ENCODE results near the gene FAM168B.

Gene FAM168B

DNA sequence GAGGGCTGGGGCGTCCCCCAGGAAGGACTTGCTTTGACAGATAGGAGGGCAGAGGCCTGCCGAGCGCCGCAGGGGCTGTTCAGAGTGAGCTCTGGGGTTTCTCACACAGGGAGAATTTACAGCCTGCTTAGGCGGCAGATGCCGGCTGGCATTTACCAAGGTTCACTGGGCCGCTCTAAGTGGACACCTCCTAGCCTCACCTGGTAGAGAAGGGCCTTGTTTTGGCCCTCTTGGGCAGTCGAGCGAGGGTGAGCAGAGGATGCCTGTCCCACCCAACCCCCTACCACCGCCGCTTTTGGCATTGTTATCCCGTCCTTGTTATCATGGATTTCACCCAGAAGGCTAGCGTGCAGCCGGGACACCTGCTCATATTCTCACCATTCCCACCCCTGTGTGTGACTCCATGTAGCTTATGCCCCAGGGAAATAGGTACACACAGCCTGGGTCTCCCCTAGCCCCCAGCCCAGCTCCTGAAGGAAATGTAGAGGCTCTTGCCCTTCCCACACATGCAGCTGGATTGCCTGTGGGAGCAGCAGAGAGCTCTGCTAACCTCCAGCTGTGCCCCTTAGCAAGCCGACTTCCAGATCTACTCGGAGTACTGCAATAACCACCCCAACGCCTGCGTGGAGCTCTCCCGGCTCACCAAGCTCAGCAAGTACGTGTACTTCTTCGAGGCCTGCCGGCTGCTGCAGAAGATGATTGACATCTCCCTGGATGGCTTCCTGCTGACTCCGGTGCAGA is 52.4 kb downstream of the FAM168B start:
- DNase-seq: peak in 7 of 51 donors; percentile 17 to 44 (median 22)

GRCh38 chr2:131039908-131040660 is 53.2 kb downstream of the FAM168B start:
- DNase-seq: no peak

DNA sequence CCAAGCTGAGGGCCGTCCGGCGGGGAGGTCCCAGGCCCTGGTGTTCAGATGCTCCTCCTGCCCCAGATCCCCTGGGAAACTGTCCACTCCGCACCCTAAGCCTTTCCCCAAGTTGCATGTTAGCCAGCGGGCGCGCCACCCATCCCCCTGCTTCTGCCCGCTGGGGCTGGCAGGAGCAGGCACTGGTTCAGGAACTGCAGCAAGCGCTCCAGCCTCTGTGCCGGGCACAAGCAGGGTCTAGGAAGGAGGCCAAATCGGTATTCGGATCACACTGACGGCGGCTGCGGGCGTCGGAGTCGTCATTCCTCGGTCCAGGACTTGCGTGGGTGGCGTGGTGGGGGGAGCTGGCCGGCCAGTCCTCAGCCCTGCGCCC is 53.7 kb downstream of the FAM168B start:
- peak in 39 of 51 donors; percentile 27 to 84 (median 60) for DNase-seq

- DNase-seq: no peak
These were observed 54.2 kb downstream of the FAM168B start for GRCh38 chr2:131039101-131039440.

GRCh38 chr2:131038258-131039100 is 54.8 kb downstream of the FAM168B start:
- no peak for DNase-seq

DNA sequence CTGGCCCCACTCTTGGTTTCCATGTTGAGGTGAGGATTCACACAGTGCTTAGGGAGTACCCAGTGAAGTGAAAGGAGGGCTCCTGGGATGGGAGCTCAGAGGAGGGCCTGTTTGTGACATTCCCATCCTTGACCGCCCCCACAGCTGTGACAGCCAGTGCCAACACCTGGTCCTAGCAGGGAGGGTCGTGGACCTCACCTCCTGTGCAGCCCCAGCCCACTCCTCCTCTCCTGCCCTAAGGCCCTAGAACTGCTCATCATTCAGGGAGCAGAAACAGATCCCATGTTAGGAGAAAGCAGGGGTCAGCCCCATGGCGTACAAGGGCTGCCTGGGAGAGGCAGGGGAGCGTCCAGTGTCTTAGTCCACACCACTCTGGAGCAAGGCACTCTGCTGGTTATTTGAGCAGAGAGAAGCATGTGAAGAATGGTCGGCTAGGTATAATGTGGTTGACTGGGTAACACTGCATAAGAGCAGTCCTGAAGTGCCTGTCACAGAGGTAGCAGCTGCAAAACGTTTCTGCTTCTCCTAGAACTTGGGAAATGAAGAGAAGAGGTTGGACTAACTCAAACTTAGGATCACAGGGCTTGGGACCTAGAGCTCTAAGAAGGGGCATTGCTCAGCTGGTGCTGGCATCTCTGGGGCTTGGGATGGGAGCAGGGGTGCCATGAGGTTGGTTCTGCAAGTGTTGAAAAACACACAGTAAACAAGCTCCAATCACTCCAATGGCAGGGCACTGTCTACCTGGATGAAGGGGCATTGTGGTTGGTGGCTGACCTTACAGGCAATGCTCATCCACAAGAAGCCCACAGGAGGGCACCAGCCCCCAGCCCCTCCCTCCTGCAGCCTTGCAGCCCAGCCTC is 55.6 kb downstream of the FAM168B start:
- DNase-seq: no peak

DNA sequence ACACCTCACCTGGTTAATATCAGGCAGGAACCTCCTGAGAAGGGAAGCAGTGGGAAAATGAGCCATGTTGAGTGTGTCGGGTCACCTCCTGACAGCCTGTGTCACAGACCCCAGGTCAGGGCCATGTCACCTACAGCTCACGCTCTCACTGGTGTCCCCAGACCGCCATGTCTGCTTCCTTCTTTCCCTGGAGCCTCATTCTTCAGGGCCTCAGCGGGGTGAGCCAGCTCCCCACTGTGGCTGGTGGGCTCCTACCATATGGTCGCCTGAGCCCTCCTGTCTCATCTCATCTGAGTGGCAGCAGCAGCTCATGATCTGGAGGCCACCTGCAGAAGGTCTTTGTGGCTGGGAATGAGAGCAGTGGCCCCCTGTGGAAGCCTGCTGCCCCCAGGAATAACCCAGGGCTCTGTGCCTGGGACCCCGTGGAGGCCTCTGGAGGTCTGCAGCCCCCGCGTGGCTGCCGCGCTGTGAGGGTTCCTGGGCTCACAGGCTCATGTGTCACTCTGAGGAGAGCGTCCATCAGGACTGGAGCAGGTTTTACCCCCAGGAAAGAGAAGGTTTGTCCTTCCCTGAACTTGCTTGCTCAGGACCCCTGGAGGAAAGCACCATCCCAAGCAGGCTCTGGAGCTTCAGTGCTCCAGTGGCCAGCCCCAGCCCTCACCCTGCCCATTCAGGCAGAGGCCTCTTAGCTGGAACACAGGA is 56.4 kb downstream of the FAM168B start:
- no peak for DNase-seq

DNA sequence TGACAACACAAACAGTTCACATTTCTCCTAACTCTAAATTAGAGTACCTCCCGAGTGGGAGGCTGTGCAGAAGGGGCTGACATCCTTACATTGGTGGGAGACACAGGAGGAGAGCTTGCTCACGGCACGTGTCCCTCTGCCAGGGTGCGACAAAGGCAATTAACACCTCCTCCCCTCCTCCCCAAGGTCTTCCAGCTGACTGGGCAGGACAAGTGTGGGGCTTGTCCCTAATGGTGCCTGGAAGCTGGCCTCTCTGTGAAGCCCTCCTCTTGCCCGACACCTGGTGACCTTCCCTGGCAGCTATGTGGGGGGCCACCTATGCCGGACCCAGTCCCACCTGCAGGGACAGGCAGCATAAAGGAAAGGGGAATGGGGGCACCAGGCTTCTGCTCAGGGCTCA is 57.0 kb downstream of the FAM168B start:
- DNase-seq: no peak

- peak in 2 of 51 donors; percentile 26 to 58 for DNase-seq
These were observed 57.4 kb downstream of the FAM168B start for GRCh38 chr2:131035826-131036231.

DNA sequence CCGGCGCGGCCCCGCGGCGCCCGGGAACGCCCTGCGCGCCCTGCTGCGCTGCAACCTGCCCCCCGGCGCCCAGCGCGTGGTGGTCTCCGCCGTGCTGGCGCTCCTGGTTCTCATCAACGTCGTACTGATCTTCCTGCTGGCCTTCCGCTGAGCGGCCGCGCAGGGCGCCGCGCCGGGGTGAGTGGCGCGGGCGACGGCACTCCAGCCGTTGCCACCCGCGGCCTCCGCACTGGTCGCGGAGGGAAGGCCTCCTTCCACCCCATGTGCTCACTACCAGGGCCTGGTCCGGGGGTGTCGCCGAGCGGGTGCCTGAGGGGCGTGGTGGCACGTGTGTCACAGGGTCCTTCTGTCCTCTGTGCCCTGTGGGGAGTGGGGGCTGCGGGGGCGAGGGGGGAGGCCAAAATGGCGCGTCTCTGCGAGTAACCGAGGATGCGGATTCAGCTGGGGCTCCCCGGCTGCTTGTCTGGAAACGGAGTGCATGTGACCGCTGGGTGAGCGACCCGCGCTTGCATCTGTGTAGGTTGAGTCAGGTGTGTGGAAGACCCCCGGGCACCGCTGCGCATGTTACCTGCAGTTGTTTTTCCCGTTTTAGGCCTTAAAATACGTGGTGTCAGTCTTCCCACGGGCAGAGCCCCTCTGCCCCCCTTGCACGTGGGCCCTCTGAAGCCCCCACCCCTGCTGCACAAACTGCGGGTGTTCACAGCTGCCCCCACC is 58.0 kb downstream of the FAM168B start:
- DNase-seq: peak in 1 of 51 donors; percentile 58

GRCh38 chr2:131034122-131035051 is 58.9 kb downstream of the FAM168B start:
- DNase-seq: peak in 33 of 51 donors; percentile 15 to 72 (median 57)

DNA sequence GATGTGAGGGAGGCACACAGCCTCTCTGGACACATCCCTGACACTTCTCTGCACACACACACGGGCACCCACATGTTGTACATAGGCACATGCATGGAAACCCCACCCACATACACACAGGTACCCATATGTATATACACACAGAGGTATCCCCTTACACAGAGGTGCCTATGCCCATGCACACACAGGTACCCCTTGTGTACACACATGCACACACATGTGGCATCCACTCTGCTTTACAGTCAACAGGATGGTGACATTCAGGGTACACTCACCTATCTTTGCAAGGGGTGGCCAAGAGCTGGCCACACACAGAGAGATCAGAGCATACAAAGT is 59.5 kb downstream of the FAM168B start:
- no peak for DNase-seq

- no peak for DNase-seq
These were observed 60.8 kb downstream of the FAM168B start for GRCh38 chr2:131032393-131032836.

DNA sequence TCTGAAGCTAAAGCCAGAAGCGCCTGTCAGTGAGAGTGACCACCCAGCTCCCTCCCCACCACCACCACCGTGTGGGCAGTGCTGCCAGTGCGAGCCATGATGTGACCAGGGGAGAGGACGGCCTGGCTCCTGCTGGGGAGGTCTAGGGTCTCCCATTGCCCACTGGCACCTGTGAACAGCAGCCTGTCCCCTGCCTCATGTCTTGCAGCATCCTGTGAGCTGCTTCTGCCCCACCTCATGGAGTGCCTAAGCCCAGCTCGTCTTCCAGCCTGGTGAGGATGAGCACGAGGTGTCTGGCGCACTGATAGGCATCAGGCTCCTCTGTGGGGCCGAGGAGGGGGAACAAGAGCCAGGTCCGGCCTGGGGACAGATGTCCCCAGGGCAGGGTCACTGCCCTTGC is 61.4 kb downstream of the FAM168B start:
- no peak for DNase-seq

- DNase-seq: no peak
These were observed 61.8 kb downstream of the FAM168B start for GRCh38 chr2:131031431-131031841.

DNA sequence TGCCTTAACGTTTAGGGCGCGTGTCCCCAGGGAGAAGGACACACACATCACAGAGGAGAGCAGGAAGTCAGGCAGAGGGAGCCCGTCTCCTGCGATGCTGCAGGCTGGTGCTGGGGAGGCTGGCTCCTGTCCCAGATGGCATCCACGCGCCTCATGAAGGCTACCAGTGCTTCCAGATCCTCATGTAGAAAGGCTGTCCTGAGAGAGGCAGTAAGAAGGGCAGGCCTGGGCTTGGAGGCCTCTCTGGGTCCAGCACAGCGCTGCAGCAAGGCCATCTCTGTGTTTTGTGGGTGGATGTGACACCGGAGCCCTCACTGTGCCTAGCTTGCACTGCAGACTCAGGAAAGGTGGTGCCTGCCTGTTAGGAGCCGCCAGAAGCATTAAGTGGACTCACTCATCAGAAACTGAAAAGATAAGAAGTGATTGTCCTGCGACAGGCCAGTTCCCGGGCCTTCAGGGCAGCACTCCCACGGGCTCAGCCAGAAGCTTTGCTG is 62.7 kb downstream of the FAM168B start:
- peak in 39 of 51 donors; percentile 20 to 86 (median 54) for DNase-seq

- DNase-seq: no peak
These were observed 63.4 kb downstream of the FAM168B start for GRCh38 chr2:131029812-131030211.

Measured in hypothalamus (tissue), 51 donors.